ENCODE data around the gene CTRB2.
A peak's percentile ranks its signal among the peaks of the same experiment; 100 is the strongest.
"Not testable (repeated sequence)": the region's sequence is repeated elsewhere in the genome, so short reads cannot be mapped to it uniquely, and the experiment has no call there.

Gene CTRB2

GRCh38 chr16:75241955-75242354 is 35.0 kb upstream of the CTRB2 start:
- no peak for DNase-seq

DNA sequence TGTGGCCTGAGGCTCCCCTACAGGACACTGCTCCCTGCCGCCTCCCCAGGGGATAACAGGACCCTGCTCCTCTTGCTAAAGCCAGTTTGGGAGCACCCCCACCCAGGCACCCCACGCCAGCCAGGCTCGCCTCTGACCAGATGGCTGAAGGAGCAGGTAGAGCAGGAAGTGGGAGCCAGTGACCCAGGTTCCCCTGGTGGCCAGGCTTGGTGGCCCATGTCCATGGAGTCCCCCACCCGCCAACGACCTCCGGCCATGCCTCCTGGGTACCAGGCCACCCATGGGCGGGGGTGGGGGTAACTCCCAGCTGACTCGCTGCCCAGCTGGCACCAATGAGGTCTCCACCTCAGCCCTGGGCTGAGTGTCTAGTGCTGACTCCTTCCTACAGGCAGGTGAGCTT is 34.5 kb upstream of the CTRB2 start:
- DNase-seq: no peak

- DNase-seq: not testable (repeated sequence)
Observed at GRCh38 chr16:75240633-75241032, 33.7 kb upstream of the CTRB2 start.

GRCh38 chr16:75239542-75240122 is 32.7 kb upstream of the CTRB2 start:
- DNase-seq: no peak

- no peak for DNase-seq
Observed at GRCh38 chr16:75238853-75239541, 32.0 kb upstream of the CTRB2 start.

GRCh38 chr16:75238132-75238852 is 31.3 kb upstream of the CTRB2 start:
- DNase-seq: no peak

- DNase-seq: no peak
Observed at GRCh38 chr16:75237398-75238131, 30.6 kb upstream of the CTRB2 start.

GRCh38 chr16:75236736-75237397 is 29.9 kb upstream of the CTRB2 start:
- no peak for DNase-seq

DNA sequence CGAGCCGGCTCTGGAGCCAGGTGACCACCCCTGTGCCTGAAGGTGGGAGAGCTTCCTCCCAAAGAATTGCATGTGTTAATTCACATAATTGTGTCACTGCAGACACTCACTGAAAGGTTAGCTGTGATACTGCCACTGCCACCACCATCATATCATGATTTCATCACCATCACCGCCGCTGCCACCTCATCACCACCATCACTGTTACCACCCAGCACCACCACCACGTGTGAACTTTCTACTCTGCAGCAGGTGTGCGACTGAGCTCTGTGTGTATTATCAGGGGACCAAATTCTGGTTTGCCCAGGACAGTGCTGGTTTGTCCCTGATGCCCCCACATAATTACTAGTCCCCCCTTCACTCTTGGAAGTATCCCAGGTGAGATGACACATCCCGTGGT is 29.3 kb upstream of the CTRB2 start:
- DNase-seq: peak; percentile 51

GRCh38 chr16:75235721-75236193 is 28.8 kb upstream of the CTRB2 start:
- DNase-seq: no peak

DNA sequence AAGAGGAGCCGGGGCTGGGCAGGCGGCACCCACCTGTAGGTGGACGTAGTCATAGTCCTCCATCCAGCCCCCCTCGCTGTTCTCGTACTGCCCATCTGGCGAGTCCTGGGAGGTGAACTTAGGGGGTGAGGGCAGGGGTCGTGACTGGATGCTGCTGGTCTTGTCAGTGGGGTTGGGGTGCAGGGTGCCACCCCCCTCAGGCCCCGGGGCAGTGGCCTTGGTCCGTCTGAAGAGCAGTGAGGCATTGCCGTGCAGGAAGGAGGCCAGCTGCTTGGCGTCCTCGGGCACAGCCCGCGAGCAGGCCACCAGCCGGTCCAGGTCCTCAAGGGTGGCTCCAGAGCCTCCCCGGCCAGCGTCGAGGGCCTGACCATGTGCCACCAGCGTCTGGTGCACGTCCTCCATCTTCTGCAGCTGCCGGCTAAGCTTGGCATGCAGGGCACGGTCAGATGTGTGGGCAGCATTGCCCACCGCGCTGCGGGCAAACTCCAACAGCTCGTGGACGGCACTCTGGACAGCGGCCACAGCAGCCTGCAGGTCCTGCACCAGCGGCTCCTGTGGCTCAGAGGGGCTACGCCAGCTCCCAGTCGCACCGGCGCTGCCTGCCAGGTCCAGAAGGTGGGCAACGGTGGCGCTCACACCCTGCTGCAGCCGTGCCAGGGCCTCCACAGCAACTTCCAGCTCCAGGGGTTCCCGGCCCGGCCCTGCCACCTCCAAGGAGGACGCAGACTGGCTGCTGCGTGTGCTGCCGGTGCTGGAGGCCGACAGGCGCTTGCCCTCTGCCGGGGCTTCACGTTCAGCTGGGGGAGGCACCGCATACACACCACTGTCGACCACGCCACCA is 28.1 kb upstream of the CTRB2 start:
- no peak for DNase-seq

DNA sequence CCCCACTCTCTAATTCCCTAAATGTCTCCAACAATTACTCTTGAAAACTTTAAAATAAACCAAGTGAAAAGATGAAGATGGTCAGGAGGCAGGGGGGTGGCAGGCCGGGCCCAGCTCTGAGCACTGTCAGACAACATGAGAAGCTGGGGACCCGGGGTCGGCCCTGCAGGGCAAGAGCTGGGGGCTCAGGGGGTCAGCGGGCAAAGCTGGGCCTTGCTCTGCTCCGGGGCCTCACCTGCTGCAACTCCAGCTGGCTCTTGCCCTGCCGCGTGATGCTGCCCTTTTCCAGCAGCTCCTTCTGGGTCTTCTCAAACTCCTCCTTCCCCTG is 26.6 kb upstream of the CTRB2 start:
- no peak for DNase-seq

DNA sequence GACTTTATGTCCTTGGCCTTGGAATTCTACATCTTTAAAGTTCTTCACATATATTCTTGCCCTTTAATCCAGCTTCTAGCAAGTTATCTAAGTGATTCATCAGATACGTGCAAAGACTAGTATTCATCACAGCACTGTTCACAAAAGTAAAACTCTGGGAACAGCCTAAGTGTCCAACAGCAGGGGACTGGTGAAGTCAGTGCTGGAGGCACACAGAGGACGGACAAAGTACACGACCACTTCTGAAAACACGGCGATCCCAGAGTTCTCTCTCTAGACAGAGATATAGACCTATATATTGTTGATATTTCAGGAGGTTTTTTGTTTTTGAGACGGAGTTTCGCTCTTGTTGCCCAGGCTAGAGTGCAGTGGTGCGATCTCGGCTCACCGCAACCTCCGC is 24.6 kb upstream of the CTRB2 start:
- no peak for DNase-seq

DNA sequence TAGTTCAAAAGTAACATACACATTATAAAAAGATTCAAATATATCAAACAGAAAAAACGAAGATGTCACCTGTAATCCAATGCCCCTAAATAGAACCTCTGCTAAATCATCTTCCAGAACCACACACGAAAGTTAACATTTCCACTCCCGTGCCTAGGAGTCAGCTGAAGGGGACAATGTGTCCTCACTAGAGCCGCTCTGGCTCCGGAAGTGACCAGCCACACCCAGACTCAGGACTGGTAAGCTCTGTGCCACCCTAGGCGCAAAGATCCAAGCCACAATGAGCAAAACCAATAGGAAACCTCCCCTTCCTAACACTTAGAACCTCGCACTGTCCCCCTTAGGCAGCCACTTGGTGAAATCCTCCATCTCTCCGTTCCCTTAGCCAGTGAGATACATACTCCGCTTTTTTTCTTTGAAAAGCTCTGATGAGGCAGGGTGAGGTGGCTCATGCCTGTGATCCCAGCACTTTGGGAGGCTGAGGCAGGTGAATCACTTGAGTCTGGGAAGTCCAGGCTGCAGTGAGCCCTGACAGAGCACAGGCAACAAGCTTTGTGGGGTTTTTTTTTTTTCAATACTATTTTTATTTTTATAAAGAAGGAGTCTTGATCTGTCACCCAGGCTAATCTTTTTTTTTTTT is 23.6 kb upstream of the CTRB2 start:
- no peak for DNase-seq

GRCh38 chr16:75229172-75230031 is 22.4 kb upstream of the CTRB2 start:
- no peak for DNase-seq

DNA sequence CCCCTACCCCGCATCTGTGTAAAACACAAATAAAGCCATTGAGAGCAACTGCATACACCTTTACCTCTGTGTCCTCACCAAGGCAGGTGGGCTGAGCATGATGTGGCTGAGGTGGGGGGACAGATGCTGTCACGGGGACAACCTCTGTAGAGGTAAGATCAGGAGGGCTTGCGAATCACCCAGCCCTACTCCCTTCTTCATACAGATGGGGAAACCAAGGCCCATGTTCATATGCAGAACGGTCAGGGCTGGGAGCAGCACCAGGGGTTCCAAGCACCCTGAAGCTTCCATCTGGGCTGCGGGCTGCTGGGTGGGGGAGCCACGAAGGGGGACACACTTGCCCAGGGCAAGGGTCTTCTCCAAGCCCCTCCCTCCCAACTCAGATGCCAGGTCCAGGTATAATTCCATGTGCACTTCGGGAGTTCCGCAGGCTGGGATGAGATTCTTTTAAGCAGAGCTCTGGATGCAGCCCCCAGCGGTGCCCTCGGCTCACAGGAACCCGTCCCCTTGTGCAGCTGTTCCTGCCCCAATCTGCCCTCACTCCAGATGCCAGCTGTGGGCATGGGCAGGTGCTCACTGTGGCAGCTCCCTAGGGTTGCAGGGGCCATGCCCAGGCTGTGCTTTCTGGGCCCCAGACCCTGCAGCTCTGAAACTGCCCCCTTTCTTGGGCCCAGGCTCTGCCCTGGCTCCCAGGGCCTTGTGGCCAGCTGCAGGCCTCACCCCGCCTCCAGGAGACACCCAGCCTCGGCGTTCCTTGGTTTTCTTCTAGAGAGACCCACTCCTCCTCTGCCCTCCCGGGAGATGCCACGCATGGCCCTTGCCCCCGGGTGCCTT is 21.4 kb upstream of the CTRB2 start:
- no peak for DNase-seq

DNA sequence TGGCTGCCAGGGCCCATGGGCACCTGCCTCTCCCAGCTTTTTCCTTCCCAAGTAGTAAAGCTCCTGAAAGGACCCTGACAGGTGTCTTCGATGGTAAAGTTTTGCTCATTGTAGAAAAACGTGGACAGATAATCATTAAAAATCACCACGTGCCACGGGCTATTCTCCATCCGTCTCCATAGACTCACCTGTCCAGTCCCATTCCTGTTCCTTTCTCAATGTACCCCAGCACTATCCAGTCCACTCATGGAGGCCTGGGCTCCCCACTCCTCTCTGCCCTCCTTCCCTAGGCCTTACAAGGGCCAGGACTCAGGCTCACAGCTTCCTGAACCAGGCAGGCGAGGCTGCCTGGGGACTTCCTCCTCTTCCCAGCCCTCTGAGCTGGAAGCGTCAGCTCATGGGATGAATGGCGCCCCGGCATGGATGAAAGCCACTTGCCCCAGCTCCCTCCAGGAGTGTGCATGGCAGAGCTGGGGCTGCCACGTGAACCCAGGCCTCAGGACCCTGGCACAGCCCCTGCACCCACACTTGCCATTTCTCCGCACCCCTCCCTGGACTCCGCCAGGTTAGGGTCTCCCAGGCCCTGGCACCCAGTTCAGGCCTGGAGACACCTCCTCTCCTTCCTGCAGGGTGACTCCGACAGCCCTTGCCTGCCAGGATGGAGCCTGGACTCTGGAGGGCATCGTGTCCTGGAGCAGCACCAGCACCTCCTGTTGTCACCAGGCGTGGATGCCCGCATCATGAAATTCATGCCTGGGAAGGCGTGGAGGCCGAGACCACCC is 20.6 kb upstream of the CTRB2 start:
- DNase-seq: no peak

GRCh38 chr16:75226550-75227360 is 19.8 kb upstream of the CTRB2 start:
- no peak for DNase-seq

Measured in activated CD4-positive, alpha-beta T cell treated with anti-CD3 and anti-CD28 coated beads, Interleukin-2, amount 50 U/mL, for 16 hours (primary cell).